ENCODE data around the gene UQCRH.

- TF ChIP-seq EP300 (IDR thresholded peaks at IDR 0.05) (no peak), CTCF (IDR thresholded peaks at IDR 0.05) (no peak), POLR2A (IDR thresholded peaks at IDR 0.05) (no peak)
These were observed 61.1 kb downstream of the UQCRH start for GRCh38 chr1:46364612-46365011.

All from stomach (tissue), 4 donors.